Activated T-cell treated with anti-CD3 and anti-CD28 coated beads, Interleukin-2, amount 50 U/mL, for 4 hours (primary cell): ENCODE data around the gene RETSAT. TPM values are rescaled to one million over a fixed set of nuclear protein-coding genes. Genes with fewer than 3 reads are reported as not detected.
"Not testable (repeated sequence)": the region's sequence is repeated elsewhere in the genome, so short reads cannot be mapped to it uniquely, and the experiment has no call there.

ENCODE experiments used
- ATAC-seq, 2 donors: fragments of 200-7000 bp; cut with Tn5 transposase; one replicate each; pipeline ENCODE4 v1.10.0; 2021
- DNase-seq: peaks from one replicate; pipeline ENCODE4 v3.0.0-alpha.2; 2020
- H3K27me3 Mint-ChIP-seq: one replicate; pipeline ENCODE4 v1.8.0; 2021; ENCODE audit warnings: low read depth, mixed read lengths
- H3K36me3 Mint-ChIP-seq: one replicate; pipeline ENCODE4 v1.8.0; 2022; ENCODE audit warnings: mixed read lengths; ENCODE audit not compliant: insufficient read depth
- H3K4me1 Mint-ChIP-seq: one replicate; pipeline ENCODE4 v1.8.0; 2021; ENCODE audit warnings: low read depth, mixed read lengths
- H3K4me3 Mint-ChIP-seq: one replicate; pipeline ENCODE4 v1.8.0; 2021; ENCODE audit warnings: mild to moderate bottlenecking, moderate library complexity, mixed read lengths
- H3K9me3 Mint-ChIP-seq: one replicate; pipeline ENCODE4 v1.8.0; 2021; ENCODE audit warnings: mixed read lengths
- total RNA-seq, 3 donors: library from RNA; stranded (reverse); gene quantifications; one replicate each; pipeline ENCODE4 v1.2.1, GENCODE V29; 2021

RETSAT gene
- total RNA-seq, 3 donors from 2014 or later: 16.0 to 18.6 (median 16.2) TPM

DNA sequence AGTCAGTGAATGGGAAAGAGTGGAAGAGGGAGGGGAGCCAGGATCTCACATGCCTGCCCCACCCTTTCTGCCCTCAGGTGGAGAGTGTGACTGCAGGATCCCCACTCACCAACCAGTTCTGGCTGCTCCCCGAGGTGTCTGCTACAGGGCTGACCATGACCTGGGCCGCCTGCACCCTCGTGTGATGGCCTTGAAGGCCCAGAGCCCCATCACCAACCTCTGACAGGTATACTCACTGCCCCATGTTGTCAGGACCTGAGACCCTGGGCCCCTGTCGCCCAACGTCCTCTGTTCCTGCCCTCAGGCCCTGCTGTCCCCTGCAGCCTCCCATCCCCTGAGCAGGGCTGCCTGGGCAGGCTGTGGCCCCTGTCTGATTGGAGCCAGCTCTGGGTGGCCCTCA, 38.4 kb downstream of the RETSAT start:
- H3K4me3 Mint-ChIP-seq, H3K9me3 Mint-ChIP-seq, ATAC-seq, DNase-seq, H3K27me3 Mint-ChIP-seq: not testable (repeated sequence)
- Mint-ChIP-seq H3K4me1 (peaks cover 34% of the 10 kb centered on the region), H3K36me3 (peaks cover 36% of the 10 kb centered on the region)

DNA sequence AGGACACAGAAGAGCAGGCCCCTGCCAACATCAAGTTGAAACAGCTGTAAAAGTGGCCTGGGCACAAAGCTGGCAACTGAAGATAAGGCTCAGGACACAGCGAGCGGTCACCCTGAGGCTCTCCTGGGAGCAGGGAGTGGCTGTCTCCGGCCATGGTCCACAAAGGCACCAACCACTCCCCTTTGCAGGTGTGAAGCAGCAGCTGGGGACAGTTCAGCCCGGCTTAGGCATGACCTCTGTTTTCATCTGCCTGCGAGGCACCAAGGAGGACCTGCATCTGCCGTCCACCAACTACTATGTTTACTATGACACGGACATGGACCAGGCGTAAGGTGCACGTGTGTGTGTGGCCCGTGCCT, 39.5 kb downstream of the RETSAT start:
- Mint-ChIP-seq H3K9me3 (no peaks in the 10 kb centered on the region), H3K36me3 (peaks cover 25% of the 10 kb centered on the region), H3K4me3 (no peak overlapping the region), H3K4me1 (peaks cover 31% of the 10 kb centered on the region), H3K27me3 (no peaks in the 10 kb centered on the region)
- ATAC-seq: no peak
- DNase-seq: no peak

DNA sequence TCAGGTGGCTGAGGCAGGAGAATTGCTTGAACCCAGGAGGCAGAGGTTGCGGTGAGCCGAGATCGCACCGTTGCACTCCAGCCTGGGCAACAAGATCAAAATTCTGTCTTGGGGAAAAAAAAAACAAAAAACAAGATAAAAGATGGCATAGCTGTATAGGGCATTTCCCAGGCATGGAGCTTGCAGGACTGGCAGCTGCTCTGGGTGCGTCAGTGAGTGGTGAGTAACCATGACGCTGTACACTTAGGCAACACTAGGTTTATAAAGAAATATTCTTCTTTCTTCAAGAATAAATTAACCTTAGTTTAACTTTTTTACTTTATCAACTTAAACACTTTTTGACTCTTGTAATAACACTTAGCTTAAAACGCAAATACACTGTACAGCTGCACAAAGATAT, 41.9 kb downstream of the RETSAT start:
- Mint-ChIP-seq H3K27me3 (no peaks in the 10 kb centered on the region), H3K4me3 (no peak overlapping the region), H3K4me1 (peaks cover 31% of the 10 kb centered on the region), H3K36me3 (peaks cover 16% of the 10 kb centered on the region), H3K9me3 (no peaks in the 10 kb centered on the region)
- DNase-seq: no peak
- ATAC-seq: no peak

DNA sequence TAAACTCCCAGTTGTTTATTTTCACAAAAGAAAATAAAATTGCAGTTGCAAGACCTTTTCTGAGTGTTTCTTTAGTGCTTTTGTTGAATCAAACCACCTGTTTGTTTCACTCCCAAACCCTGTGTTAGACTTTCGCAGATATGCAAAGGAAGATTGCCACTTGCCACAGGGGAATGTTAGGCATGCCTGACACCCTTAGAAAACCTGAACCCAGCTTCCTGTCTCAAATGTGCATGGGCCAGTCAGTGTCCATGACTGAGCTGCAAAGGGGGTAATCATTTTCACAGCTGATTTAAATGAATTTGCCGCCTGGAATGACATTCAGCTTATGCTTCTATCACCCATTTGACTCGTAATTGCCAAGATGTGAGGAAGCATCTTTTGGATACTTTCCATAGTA, 44.0 kb downstream of the RETSAT start:
- no peaks in the 10 kb centered on the region for H3K27me3 Mint-ChIP-seq
- no peak for DNase-seq
- H3K4me3 Mint-ChIP-seq: peak overlapping the region; percentile 82
- no peaks in the 10 kb centered on the region for H3K9me3 Mint-ChIP-seq
- peaks cover 28% of the 10 kb centered on the region for H3K4me1 Mint-ChIP-seq
- H3K36me3 Mint-ChIP-seq: peaks cover 6% of the 10 kb centered on the region
- ATAC-seq: no peak

DNA sequence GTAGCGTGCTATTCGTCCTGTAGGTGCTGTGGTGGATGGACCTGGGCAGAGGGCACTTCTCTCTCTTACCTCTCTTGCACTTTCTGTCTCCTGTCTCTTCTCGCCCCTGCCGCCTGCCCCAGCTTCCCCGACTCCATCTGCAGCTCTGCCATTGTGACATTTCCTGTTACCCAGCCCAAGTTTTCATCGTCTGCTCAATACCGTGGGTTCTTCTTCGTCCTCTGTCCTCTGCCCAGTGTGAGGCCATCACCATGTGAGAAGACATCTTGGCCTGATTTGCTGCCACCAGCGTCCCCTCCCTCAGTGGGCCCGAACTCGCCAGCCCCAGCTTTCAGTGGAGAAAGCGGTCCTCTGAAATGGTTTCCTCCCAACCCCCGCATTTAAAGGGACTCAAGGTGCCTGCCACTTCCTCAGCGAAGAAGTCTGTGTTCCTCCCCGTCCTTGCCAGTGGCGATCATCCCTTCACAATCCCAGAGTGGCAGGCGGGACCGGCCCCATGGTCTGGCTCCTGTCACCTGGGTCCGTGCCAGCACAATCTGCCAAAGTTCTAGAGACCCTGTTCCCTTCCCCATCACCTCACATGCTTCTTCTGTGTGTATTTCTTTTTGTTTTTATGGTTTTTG, 44.5 kb downstream of the RETSAT start:
- DNase-seq: no peak
- ATAC-seq: peak in 1 of 2 donors; percentile 41
- Mint-ChIP-seq H3K27me3 (no peaks in the 10 kb centered on the region), H3K9me3 (no peaks in the 10 kb centered on the region), H3K36me3 (peaks cover 6% of the 10 kb centered on the region), H3K4me3 (peak overlapping the region; percentile 82), H3K4me1 (peaks cover 28% of the 10 kb centered on the region)

DNA sequence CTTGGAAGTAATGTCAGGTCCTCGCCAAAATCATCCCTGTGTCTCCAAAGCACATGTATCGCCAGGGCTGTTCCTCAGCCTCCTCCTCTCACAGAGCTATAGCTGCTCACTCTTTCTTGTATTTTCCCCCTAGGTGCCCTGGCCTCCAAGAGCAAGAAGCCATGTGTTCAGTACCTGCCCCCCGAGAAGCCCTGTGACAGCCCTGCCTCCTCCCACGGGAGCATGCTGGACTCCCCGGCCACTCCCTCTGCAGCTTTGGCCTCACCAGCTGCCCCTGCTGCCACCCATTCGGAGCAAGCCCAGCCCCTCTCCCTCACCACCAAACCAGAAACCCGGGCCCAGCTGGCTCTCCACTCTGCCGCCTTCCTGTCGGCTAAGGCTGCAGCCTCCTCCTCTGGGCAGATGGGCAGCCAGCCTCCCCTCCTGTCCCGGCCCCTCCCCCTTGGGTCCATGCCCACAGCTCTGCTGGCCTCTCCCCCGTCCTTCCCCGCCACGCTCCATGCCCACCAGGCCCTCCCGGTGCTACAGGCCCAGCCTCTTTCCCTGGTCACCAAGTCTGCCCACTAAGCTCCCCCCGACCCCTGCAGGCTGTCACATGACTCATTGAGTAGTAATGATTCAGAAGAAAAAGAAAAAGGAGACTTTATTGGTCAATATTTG, 45.3 kb downstream of the RETSAT start:
- ATAC-seq: peak; percentile 39 to 41
- H3K9me3 Mint-ChIP-seq: no peaks in the 10 kb centered on the region
- no peak for DNase-seq
- H3K36me3 Mint-ChIP-seq: peaks cover 3% of the 10 kb centered on the region
- peak overlapping the region; percentile 82 for H3K4me3 Mint-ChIP-seq
- peaks cover 2% of the 10 kb centered on the region for H3K27me3 Mint-ChIP-seq
- peaks cover 28% of the 10 kb centered on the region for H3K4me1 Mint-ChIP-seq

DNA sequence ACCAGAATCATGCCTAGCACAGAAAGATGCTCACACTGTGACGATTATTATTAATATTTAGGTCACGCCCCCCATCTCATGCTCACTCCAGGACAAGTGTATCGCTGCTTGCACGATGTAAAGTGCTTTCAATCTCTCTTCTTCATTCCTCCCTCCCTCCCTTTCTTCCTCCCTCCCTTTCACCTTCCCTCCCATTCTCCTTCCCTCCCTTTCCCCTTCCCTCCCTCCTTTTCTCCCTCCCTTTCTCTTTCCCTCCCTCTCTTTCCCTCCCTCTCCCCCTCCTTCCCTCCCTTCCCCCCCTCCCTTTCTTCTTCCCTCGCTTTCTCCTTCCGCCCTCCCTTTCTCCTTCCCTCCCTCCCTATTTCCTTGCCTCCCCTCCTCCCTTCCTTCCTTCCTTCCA, 46.1 kb downstream of the RETSAT start:
- DNase-seq (no peak), ATAC-seq (no peak)
- H3K27me3 Mint-ChIP-seq: peaks cover 3% of the 10 kb centered on the region
- H3K4me3 Mint-ChIP-seq: no peak overlapping the region
- H3K4me1 Mint-ChIP-seq: peaks cover 28% of the 10 kb centered on the region
- no peaks in the 10 kb centered on the region for H3K9me3 Mint-ChIP-seq
- H3K36me3 Mint-ChIP-seq: no peaks in the 10 kb centered on the region

DNA sequence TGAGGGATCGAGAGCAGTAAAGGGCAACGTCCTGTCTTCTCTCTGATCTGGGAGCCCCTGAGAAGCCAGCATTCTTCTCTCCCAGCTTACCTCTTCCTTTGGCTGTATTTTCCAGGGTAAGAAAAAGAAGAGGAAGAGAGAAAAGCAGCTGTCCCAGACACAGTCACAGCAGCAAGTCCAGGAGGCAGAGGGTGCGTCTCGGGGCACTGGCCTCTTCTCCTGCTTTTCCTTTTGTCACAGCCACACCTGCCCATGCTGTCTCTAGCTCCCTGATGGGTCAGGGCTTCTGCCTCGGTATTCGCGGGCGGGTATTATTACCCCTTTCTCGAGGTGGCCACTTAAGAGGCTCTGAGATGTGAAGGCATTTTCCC, 46.8 kb downstream of the RETSAT start:
- Mint-ChIP-seq H3K36me3 (no peaks in the 10 kb centered on the region), H3K9me3 (no peaks in the 10 kb centered on the region), H3K4me3 (peak overlapping the region; percentile 42), H3K27me3 (peaks cover 3% of the 10 kb centered on the region), H3K4me1 (peaks cover 28% of the 10 kb centered on the region)
- ATAC-seq (no peak), DNase-seq (no peak)

DNA sequence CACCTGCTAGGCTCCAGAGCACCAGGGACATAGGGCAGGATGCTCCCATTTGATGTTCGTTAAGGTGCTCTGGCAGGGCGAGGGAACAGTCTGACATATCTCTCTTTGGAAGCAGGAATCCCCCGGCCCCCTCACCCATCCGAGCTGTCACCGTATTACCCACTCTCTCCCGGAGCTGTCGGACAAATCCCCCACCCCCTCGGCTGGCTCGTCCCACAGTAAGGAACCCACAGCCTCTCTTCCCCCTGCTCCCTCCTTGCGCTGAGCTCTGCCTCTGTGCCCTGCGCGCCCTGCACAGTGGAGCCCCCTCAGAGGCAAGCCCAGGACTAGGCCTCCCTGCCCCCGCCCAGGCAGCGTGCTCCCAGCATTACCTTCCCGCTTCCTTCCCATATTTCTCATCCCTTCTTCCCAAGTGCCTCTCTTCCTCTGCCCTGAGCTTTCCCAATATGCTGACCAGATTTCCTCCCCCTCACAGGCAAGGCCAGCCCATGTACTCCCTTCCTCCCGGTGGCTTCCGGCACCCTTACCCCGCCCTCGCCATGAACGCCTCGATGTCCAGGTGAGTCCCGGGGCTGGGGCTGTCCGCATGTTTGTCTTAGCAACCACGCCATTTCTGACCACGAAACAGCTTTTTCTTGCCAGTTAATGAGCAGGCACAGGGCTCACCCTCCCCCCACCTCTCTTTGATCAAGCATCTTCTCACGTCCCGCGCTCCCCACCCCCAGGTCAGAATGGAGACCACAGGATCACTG, 50.4 kb downstream of the RETSAT start:
- peaks cover 3% of the 10 kb centered on the region for H3K27me3 Mint-ChIP-seq
- no peaks in the 10 kb centered on the region for H3K9me3 Mint-ChIP-seq
- no peak overlapping the region for H3K4me3 Mint-ChIP-seq
- ATAC-seq (no peak), DNase-seq (no peak)
- H3K36me3 Mint-ChIP-seq: no peaks in the 10 kb centered on the region
- H3K4me1 Mint-ChIP-seq: peaks cover 14% of the 10 kb centered on the region

DNA sequence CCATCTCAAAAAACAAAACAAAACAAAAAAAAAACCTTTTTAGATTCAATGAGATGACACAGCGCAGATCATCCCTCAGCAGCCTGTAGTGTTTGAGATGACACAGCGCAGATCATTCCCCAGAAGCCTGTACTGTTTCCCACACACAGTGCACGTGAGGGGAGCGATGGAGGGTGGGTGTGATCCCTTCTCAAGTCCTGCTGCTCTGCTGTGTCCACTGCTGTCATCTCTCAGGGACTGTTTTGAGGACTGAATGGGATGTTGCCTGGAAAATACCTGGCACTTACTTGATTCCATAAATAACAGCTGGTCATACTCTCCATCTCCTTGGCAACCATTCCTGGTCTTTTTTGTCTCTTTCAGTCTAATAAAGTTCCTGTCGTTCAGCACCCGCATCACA, 52.2 kb downstream of the RETSAT start:
- H3K27me3 Mint-ChIP-seq: peaks cover 3% of the 10 kb centered on the region
- DNase-seq (no peak), ATAC-seq (no peak)
- peaks cover 6% of the 10 kb centered on the region for H3K4me1 Mint-ChIP-seq
- H3K4me3 Mint-ChIP-seq: no peak overlapping the region
- no peaks in the 10 kb centered on the region for H3K36me3 Mint-ChIP-seq
- no peaks in the 10 kb centered on the region for H3K9me3 Mint-ChIP-seq

Other genes with a start within 250 kb of the RETSAT start
- gene TCF7L1, start 221.1 kb downstream of the RETSAT start, total RNA-seq: under 1 TPM; 0.11 to 0.29 (median 0.13) TPM
- 10 to 100 TPM; 93.8 to 99.6 (median 98.1) TPM for gene TGOLN2, start 26.5 kb downstream of the RETSAT start, total RNA-seq
- 1 to 10 TPM; 5.5 to 9.9 (median 8.8) TPM for gene ELMOD3, start 241 bp upstream of the RETSAT start, total RNA-seq
- 10 to 100 TPM in 1 of 3 donors, 1 to 10 TPM in 2; 9.1 to 10.9 (median 9.5) TPM for gene CAPG, start 55.8 kb upstream of the RETSAT start, total RNA-seq
- under 1 TPM; 0.26 to 0.54 (median 0.40) TPM for gene SH2D6, start 64.2 kb upstream of the RETSAT start, total RNA-seq
- gene MAT2A, start 184.6 kb upstream of the RETSAT start, total RNA-seq: 100 to 1,000 TPM; 399 to 423 (median 404) TPM
- 10 to 100 TPM; 20.8 to 24.0 (median 22.1) TPM for gene GGCX, start 207.0 kb upstream of the RETSAT start, total RNA-seq
- gene VAMP8, start 223.1 kb upstream of the RETSAT start, total RNA-seq: 10 to 100 TPM; 64.6 to 75.9 (median 71.2) TPM
- 10 to 100 TPM in 1 of 3 donors, 1 to 10 TPM in 2; 7.3 to 12.1 (median 9.3) TPM for gene VAMP5, start 229.9 kb upstream of the RETSAT start, total RNA-seq
- 100 to 1,000 TPM in 1 of 3 donors, 10 to 100 TPM in 2; 87.8 to 108 (median 94.0) TPM for gene RNF181, start 241.2 kb upstream of the RETSAT start, total RNA-seq
- gene TMEM150A, start 248.2 kb upstream of the RETSAT start, total RNA-seq: 10 to 100 TPM in 2 of 3 donors, 1 to 10 TPM in 1; 9.7 to 11.9 (median 10.5) TPM